IMR-90 (cell line): ENCODE results near the gene TARBP2. TPM values are rescaled to one million over a fixed set of nuclear protein-coding genes. Genes with fewer than 3 reads are reported as not detected.
A peak's percentile ranks its signal among the peaks of the same experiment; 100 is the strongest.

Experiments used
- ATAC-seq: fragments of 200-7000 bp; cut with Tn5 transposase; 2 replicates; pipeline ENCODE4 v1.9.1; 2020; ENCODE audit warnings: low read depth, mild to moderate bottlenecking, moderate library complexity
- BruUV-seq: library from RNA; stranded (reverse); fragments of 400-500 nt; replicated peaks from 2 replicates; lab custom pipeline; 2021; lab: Mats Ljungman, UMichigan
- CTCF ChIA-PET: fragments of 300-600 bp; formaldehyde crosslinking; extraction: SDS; loops from one replicate; lab custom pipeline; 2021; ENCODE audit warnings: antibody characterized with exemption; lab: Yijun Ruan, JAX
- POLR2A ChIA-PET: fragments of 300-600 bp; sonication (Branson Sonifier 250); formaldehyde crosslinking; loops from one replicate; lab custom pipeline; 2022; ENCODE audit warnings: antibody characterized with exemption; ENCODE audit not compliant: unreplicated experiment; lab: Charles Lee
- DNase-seq: peaks from one replicate; pipeline ENCODE4 v3.0.0; 2013
- H2AFZ ChIP-seq: replicated peaks from 2 replicates; pipeline ENCODE3; 2013; ENCODE audit warnings: low read length, mild to moderate bottlenecking; ENCODE audit not compliant: poor library complexity
- H2AK5ac ChIP-seq: 2 replicates; pipeline ENCODE4 v1.6.1; 2013; ENCODE audit warnings: low read depth, low read length, inconsistent platforms
- H2AK9ac ChIP-seq: replicated peaks from 2 replicates; pipeline ENCODE3; 2013; ENCODE audit warnings: mild to moderate bottlenecking, low read depth, low read length, moderate library complexity; ENCODE audit not compliant: poor library complexity
- H2BK120ac ChIP-seq: 2 replicates; pipeline ENCODE4 v1.6.1; 2013; ENCODE audit warnings: low read depth, low read length, inconsistent platforms
- H2BK15ac ChIP-seq: 3 replicates; pipeline ENCODE4 v1.6.1; 2013; ENCODE audit warnings: low read depth, low read length, inconsistent platforms
- H2BK20ac ChIP-seq: 2 replicates; pipeline ENCODE4 v1.6.1; 2013; ENCODE audit warnings: low read depth, mild to moderate bottlenecking, inconsistent platforms, low read length, moderate library complexity
- H2BK5ac ChIP-seq: 2 replicates; pipeline ENCODE4 v1.6.1; 2013; ENCODE audit warnings: mild to moderate bottlenecking, low read depth, low read length, inconsistent platforms; ENCODE audit not compliant: poor library complexity, severe bottlenecking
- H3K14ac ChIP-seq: replicated peaks from 2 replicates; pipeline ENCODE4 v1.6.1; 2013; ENCODE audit warnings: low read depth, low read length, inconsistent platforms
- H3K18ac ChIP-seq: 2 replicates; pipeline ENCODE4 v1.6.1; 2013; ENCODE audit warnings: low read depth, low read length, control low read depth
- H3K23ac ChIP-seq: 2 replicates; pipeline ENCODE4 v1.6.1; 2013; ENCODE audit warnings: low read depth, low read length, inconsistent platforms
- H3K27ac ChIP-seq: 2 replicates; pipeline ENCODE4 v1.5.1; 2013; ENCODE audit warnings: mild to moderate bottlenecking, control low read depth, low read length; ENCODE audit not compliant: insufficient read depth
- H3K27me3 ChIP-seq: 2 replicates; pipeline ENCODE4 v1.6.1; 2013; ENCODE audit warnings: low read length; ENCODE audit not compliant: control insufficient read depth, insufficient read depth
- H3K36me3 ChIP-seq: 2 replicates; pipeline ENCODE4 v1.6.1; 2013; ENCODE audit warnings: low read length, mixed read lengths; ENCODE audit not compliant: control insufficient read depth, insufficient read depth
- H3K4ac ChIP-seq: 2 replicates; pipeline ENCODE4 v1.6.1; 2013; ENCODE audit warnings: low read depth, low read length, inconsistent platforms
- H3K4me1 ChIP-seq: 2 replicates; pipeline ENCODE4 v1.6.1; 2013; ENCODE audit warnings: low read length, mixed read lengths; ENCODE audit not compliant: control insufficient read depth, insufficient read depth
- H3K4me2 ChIP-seq: 2 replicates; pipeline ENCODE4 v1.6.1; 2013; ENCODE audit warnings: low read depth, mild to moderate bottlenecking, control low read depth, low read length, moderate library complexity
- H3K4me3 ChIP-seq: 2 replicates; pipeline ENCODE4 v1.5.1; 2013; ENCODE audit warnings: low read depth, mild to moderate bottlenecking, control low read depth, low read length, moderate library complexity; ENCODE audit not compliant: insufficient read depth
- H3K56ac ChIP-seq: 2 replicates; pipeline ENCODE4 v1.6.1; 2013; ENCODE audit warnings: low read length, inconsistent platforms; ENCODE audit not compliant: insufficient read depth; ENCODE audit errors: extremely low read depth
- H3K79me1 ChIP-seq, 2 experiments: 2 replicates each; pipeline ENCODE4 v1.6.1; 2013; ENCODE audit warnings: low read length in 2 of 2, inconsistent platforms in 1 of 2, low read depth in 1 of 2
- H3K9ac ChIP-seq: 2 replicates; pipeline ENCODE4 v1.6.1; 2013; ENCODE audit warnings: low read depth, low read length, control low read depth
- H3K9me1 ChIP-seq: 2 replicates; pipeline ENCODE4 v1.6.1; 2013; ENCODE audit warnings: low read length, inconsistent platforms; ENCODE audit not compliant: insufficient read depth
- H3K9me3 ChIP-seq: 2 replicates; pipeline ENCODE4 v1.6.1; 2013; ENCODE audit warnings: low read length; ENCODE audit not compliant: control insufficient read depth, insufficient read depth
- H4K20me1 ChIP-seq: 2 replicates; pipeline ENCODE4 v1.6.1; 2013; ENCODE audit warnings: low read length, inconsistent platforms; ENCODE audit not compliant: insufficient read depth
- H4K5ac ChIP-seq: 2 replicates; pipeline ENCODE4 v1.6.1; 2013; ENCODE audit warnings: mild to moderate bottlenecking, low read depth, low read length, control low read depth
- H4K8ac ChIP-seq, 2 experiments: 2 replicates each; pipeline ENCODE4 v1.6.1; 2013; ENCODE audit warnings: low read depth in 2 of 2, low read length in 2 of 2, control low read depth in 1 of 2, inconsistent platforms in 1 of 2
- H4K91ac ChIP-seq: 2 replicates; pipeline ENCODE4 v1.6.1; 2013; ENCODE audit warnings: low read depth, low read length, inconsistent platforms; ENCODE audit not compliant: insufficient read depth
- CHD1 ChIP-seq: IDR thresholded peaks from 2 replicates; pipeline ENCODE4 v1.6.1; 2012; ENCODE audit warnings: low read depth, low read length, improper control_type of control experiment
- CTCF ChIP-seq: conservative IDR thresholded peaks from 2 replicates; pipeline ENCODE4 v1.5.1; 2012; ENCODE audit warnings: mild to moderate bottlenecking, low read depth, low read length, improper control_type of control experiment
- WGBS, 2 experiments: methylation state at CpG; one replicate each; pipeline versions ENCODE4 v1.1.5 to v1.1.7; 2013; ENCODE audit warnings: missing lambda C conversion rate in 2 of 2; ENCODE audit not compliant: insufficient read length in 1 of 2; ENCODE audit errors: extremely low coverage in 2 of 2; 5-methylcytosine and 5-hydroxymethylcytosine counted together
- dilution Hi-C: fragments of 300-500 bp; cut with HindIII; formaldehyde crosslinking; loops from one replicate; pipeline ENCODE4 v1.14.3; 2018; ENCODE audit warnings: low sequenced_read_pairs; ENCODE audit not compliant: unreplicated experiment
- in situ Hi-C: fragments of 300-500 bp; cut with MboI; formaldehyde crosslinking; loops from 3 replicates; pipeline ENCODE4 v1.14.3; 2019; ENCODE audit warnings: low sequenced_read_pairs, inconsistent platforms, mixed read lengths
- intact Hi-C: fragments of 100-400 bp; cut with micrococcal nuclease; formaldehyde crosslinking; loops from 2 replicates; pipeline ENCODE4 v1.10.0; 2022
- polyA plus RNA-seq, 3 experiments: library from polyadenylated mRNA; depleted of rRNA; stranded (reverse); fragments of >200 nt; gene quantifications; 2 replicates each; pipeline ENCODE4 v1.2.3, GENCODE V29; 2012; ENCODE audit warnings: low replicate concordance in 1 of 3
- total RNA-seq: library from RNA; depleted of rRNA; stranded (reverse); fragments of >200 nt; gene quantifications from 2 replicates; pipeline ENCODE4 v1.2.3, GENCODE V29; 2012

Gene TARBP2
- total and polyA plus RNA-seq, 2 of the 4 experiments (the other 2 are of a cell fraction), result 27.4 to 46.1 TPM

- Histone ChIP-seq H3K14ac (no peak overlapping the region), H4K91ac (no peak overlapping the region), H3K9me1 (peaks cover 4% of the 10 kb centered on the region; the same call in 1 of the 2 replicates), H4K5ac (no peak overlapping the region), H3K4ac (no peak overlapping the region), H3K4me1 (peaks cover 19% of the 10 kb centered on the region), H3K18ac (no peak overlapping the region), H3K9ac (no peak overlapping the region), H3K4me3 (no peak overlapping the region), H2BK15ac (no peak overlapping the region), H2AK5ac (no peak overlapping the region), H2AK9ac (no peak overlapping the region), H4K20me1 (peaks cover 94% of the 10 kb centered on the region), H4K8ac (no peak overlapping the region), H3K9me3 (no peaks in the 10 kb centered on the region), H2BK120ac (no peak overlapping the region), H3K4me2 (no peak overlapping the region), H3K79me1 (peaks cover 41 to 88% of the 10 kb centered on the region in 2 experiments), H3K56ac (no peak overlapping the region), H3K36me3 (peaks cover 76% of the 10 kb centered on the region), H3K27ac (no peak overlapping the region), H3K23ac (no peak overlapping the region), H3K27me3 (no peaks in the 10 kb centered on the region), H2BK20ac (no peak overlapping the region), H2BK5ac (no peak overlapping the region), H2AFZ (no peak overlapping the region)
- BruUV-seq, result no TSS peak
- 68% methylated on average over 2 of the region's 2 CpGs; no CpG with 5 or more reads in 1 of the 2 experiments for WGBS, 2 experiments
- ATAC-seq (no peak), DNase-seq (no peak)
- CTCF ChIA-PET, result interaction anchor here (0.5 to 0.7 kb wide), 3 partner anchors 11 to 569 kb away, joined by 3 to 4 read pairs (median 3); no protein-coding TSS in a partner anchor
- dilution Hi-C loops, result no loop called here
- TF ChIP-seq CTCF (peak; percentile 34), CHD1 (no peak)
- POLR2A ChIA-PET, result interaction anchor here (0.5 kb wide), 1 partner anchor 21 kb away, joined by 3 read pairs; no protein-coding TSS in a partner anchor
- intact Hi-C loops, result no loop called here
- in situ Hi-C loops, result no loop called here
These were observed 24.3 kb upstream of the TARBP2 start for GRCh38 chr12:53476769-53477209.
